BLaER1 treated with 17β-estradiol and CSF1 and Interleukin-3, amounts not matched to agents 10 nM and 100 nM (cell line): Measurements from ENCODE around the gene DNM1L.

Experiments
- H3K27ac ChIP-seq, 11 experiments: shearing (Covaris generic); formaldehyde crosslinking; 2 replicates each; pipeline ENCODE4 v1.8.1; 2022
- H3K27me3 ChIP-seq, 11 experiments: shearing (Covaris generic); formaldehyde crosslinking; 2 replicates each; pipeline ENCODE4 v1.8.1; 2022
- H3K36me3 ChIP-seq, 11 experiments: shearing (Covaris generic); formaldehyde crosslinking; 2 replicates each; pipeline ENCODE4 v1.8.1; 2022
- H3K4me1 ChIP-seq, 10 experiments: shearing (Covaris generic); formaldehyde crosslinking; 2 replicates each; pipeline ENCODE4 v1.8.1; 2022
- H3K4me2 ChIP-seq, 11 experiments: shearing (Covaris generic); formaldehyde crosslinking; 2 replicates each; pipeline ENCODE4 v1.8.1; 2022
- H3K4me3 ChIP-seq, 10 experiments: shearing (Covaris generic); formaldehyde crosslinking; 2 replicates each; pipeline ENCODE4 v1.8.1; 2022
- H3K9ac ChIP-seq, 11 experiments: shearing (Covaris generic); formaldehyde crosslinking; 2 replicates each; pipeline ENCODE4 v1.8.1; 2022
- H3K9me3 ChIP-seq, 11 experiments: shearing (Covaris generic); formaldehyde crosslinking; replicated peaks in 1 of 11; 2 replicates each; pipeline ENCODE4 v1.8.1; 2022
- H4K20me1 ChIP-seq, 11 experiments: shearing (Covaris generic); formaldehyde crosslinking; 2 replicates each; pipeline ENCODE4 v1.8.1; 2022
- Cebpa-rat ChIP-seq, 11 experiments: shearing (Covaris generic); IDR thresholded peaks; 2 replicates each; pipeline ENCODE4 v1.8.1; 2022

DNM1L gene

GRCh38 chr12:32737715-32738114, 58.6 kb downstream of the DNM1L start:
- no peak overlapping the region for H3K4me3 ChIP-seq
- no peak for TF ChIP-seq Cebpa-rat (IDR thresholded peaks at IDR 0.05)
- no peaks in the 10 kb centered on the region for H3K4me1 ChIP-seq
- peaks cover 3 to 83% (median 51%) of the 10 kb centered on the region in 11 experiments; a peak in 19 of 22 replicates for H4K20me1 ChIP-seq
- no peak overlapping the region for H3K4me2 ChIP-seq
- H3K27ac ChIP-seq, result no peak overlapping the region
- H3K9ac ChIP-seq, result no peak overlapping the region
- H3K27me3 ChIP-seq, result no peaks in the 10 kb centered on the region
- H3K9me3 ChIP-seq, result no peaks in the 10 kb centered on the region
- H3K36me3 ChIP-seq, result peaks cover 92 to 100% (median 98%) of the 10 kb centered on the region in 11 experiments

- Histone ChIP-seq H3K9ac (no peak overlapping the region), H3K36me3 (peaks cover 93 to 100% (median 98%) of the 10 kb centered on the region in 11 experiments), H3K4me1 (no peaks in the 10 kb centered on the region), H3K4me3 (no peak overlapping the region), H3K27me3 (no peaks in the 10 kb centered on the region), H3K27ac (no peak overlapping the region), H4K20me1 (peaks cover 3 to 84% (median 58%) of the 10 kb centered on the region in 11 experiments; a peak in 19 of 22 replicates), H3K4me2 (no peak overlapping the region), H3K9me3 (no peaks in the 10 kb centered on the region)
- TF ChIP-seq Cebpa-rat (IDR thresholded peaks at IDR 0.05), result no peak
These were observed 60.2 kb downstream of the DNM1L start for GRCh38 chr12:32739279-32739678.

GRCh38 chr12:32742133-32742532, 63.0 kb downstream of the DNM1L start:
- Histone ChIP-seq H3K27me3 (no peaks in the 10 kb centered on the region), H3K4me1 (no peaks in the 10 kb centered on the region), H3K4me2 (no peak overlapping the region), H4K20me1 (peaks cover 8 to 90% (median 54%) of the 10 kb centered on the region in 11 experiments; a peak in 19 of 22 replicates), H3K36me3 (peaks cover 93 to 100% (median 98%) of the 10 kb centered on the region in 11 experiments), H3K4me3 (no peak overlapping the region), H3K9me3 (no peaks in the 10 kb centered on the region), H3K9ac (no peak overlapping the region), H3K27ac (no peak overlapping the region)
- no peak for TF ChIP-seq Cebpa-rat (IDR thresholded peaks at IDR 0.05)

- no peak overlapping the region for H3K9ac ChIP-seq
- peaks cover 94 to 100% (median 98%) of the 10 kb centered on the region in 11 experiments for H3K36me3 ChIP-seq
- H3K4me1 ChIP-seq, result no peaks in the 10 kb centered on the region
- no peak overlapping the region for H3K27ac ChIP-seq
- no peak for TF ChIP-seq Cebpa-rat (IDR thresholded peaks at IDR 0.05)
- H3K9me3 ChIP-seq, result no peaks in the 10 kb centered on the region
- no peaks in the 10 kb centered on the region for H3K27me3 ChIP-seq
- no peak overlapping the region for H3K4me3 ChIP-seq
- peaks cover 5 to 92% (median 51%) of the 10 kb centered on the region in 11 experiments; a peak in 17 of 22 replicates for H4K20me1 ChIP-seq
- no peak overlapping the region for H3K4me2 ChIP-seq
These were observed 64.2 kb downstream of the DNM1L start for GRCh38 chr12:32743264-32743663.

GRCh38 chr12:32753605-32754004, 74.5 kb downstream of the DNM1L start:
- H3K36me3 ChIP-seq, result peaks cover 45 to 55% (median 54%) of the 10 kb centered on the region in 11 experiments
- peaks cover 13 to 23% (median 18%) of the 10 kb centered on the region in 10 experiments for H3K4me1 ChIP-seq
- peak overlapping the region in 10 of 11 experiments; percentile 86 to 98 (median 95); a peak in 13 of 22 replicates for H3K27ac ChIP-seq
- TF ChIP-seq Cebpa-rat (IDR thresholded peaks at IDR 0.05), result no peak
- peak overlapping the region; percentile 76 to 96 (median 92) for H3K4me2 ChIP-seq
- H3K9ac ChIP-seq, result peak overlapping the region; percentile 91 to 98 (median 95); a peak in 21 of 22 replicates
- no peaks in the 10 kb centered on the region for H3K27me3 ChIP-seq
- peak overlapping the region; percentile 74 to 99 (median 90); a peak in 18 of 20 replicates for H3K4me3 ChIP-seq
- H3K9me3 ChIP-seq, result no peaks in the 10 kb centered on the region
- peaks cover 0 to 54% (median 29%) of the 10 kb centered on the region in 11 experiments; a peak in 16 of 22 replicates for H4K20me1 ChIP-seq

- Histone ChIP-seq H3K9me3 (no peaks in the 10 kb centered on the region), H3K4me2 (peak overlapping the region; percentile 76 to 96 (median 92)), H3K9ac (peak overlapping the region; percentile 91 to 98 (median 95)), H3K36me3 (peaks cover 40 to 50% (median 49%) of the 10 kb centered on the region in 11 experiments), H3K27me3 (no peaks in the 10 kb centered on the region), H4K20me1 (peaks cover 0 to 49% (median 24%) of the 10 kb centered on the region in 11 experiments; a peak in 16 of 22 replicates), H3K27ac (peak overlapping the region; percentile 86 to 98 (median 95); a peak in 21 of 22 replicates), H3K4me1 (peaks cover 13 to 23% (median 18%) of the 10 kb centered on the region in 10 experiments), H3K4me3 (peak overlapping the region; percentile 74 to 99 (median 90))
- no peak for TF ChIP-seq Cebpa-rat (IDR thresholded peaks at IDR 0.05)
These were observed 75.0 kb downstream of the DNM1L start for GRCh38 chr12:32754111-32754510.

GRCh38 chr12:32755051-32755653, 76.1 kb downstream of the DNM1L start:
- peak overlapping the region; percentile 76 to 96 (median 92) for H3K4me2 ChIP-seq
- H3K4me1 ChIP-seq, result peaks cover 13 to 23% (median 18%) of the 10 kb centered on the region in 10 experiments
- peak overlapping the region; percentile 91 to 98 (median 95) for H3K9ac ChIP-seq
- peak overlapping the region; percentile 74 to 99 (median 90) for H3K4me3 ChIP-seq
- TF ChIP-seq Cebpa-rat (IDR thresholded peaks at IDR 0.05), result no peak
- peaks cover 0 to 39% (median 19%) of the 10 kb centered on the region in 11 experiments; a peak in 16 of 22 replicates for H4K20me1 ChIP-seq
- H3K27ac ChIP-seq, result peak overlapping the region; percentile 86 to 98 (median 95)
- no peaks in the 10 kb centered on the region for H3K9me3 ChIP-seq
- H3K27me3 ChIP-seq, result no peaks in the 10 kb centered on the region
- H3K36me3 ChIP-seq, result peaks cover 30 to 40% (median 39%) of the 10 kb centered on the region in 11 experiments

GRCh38 chr12:32755654-32756475, 76.8 kb downstream of the DNM1L start, which contains the start of gene YARS2:
Gene YARS2, minus strand, starts transcription at chr12:32755897. Its CDS starts 23 bp downstream, at chr12:32755874.
- H3K27ac ChIP-seq, result peak within 1 kb of the TSS; percentile 86 to 98 (median 95)
- peak within 1 kb of the TSS; percentile 91 to 98 (median 95) for H3K9ac ChIP-seq
- H3K27me3 ChIP-seq, result no peaks in the 10 kb centered on the region
- peaks cover 0 to 34% (median 17%) of the 10 kb centered on the region in 11 experiments; a peak in 16 of 22 replicates for H4K20me1 ChIP-seq
- H3K4me2 ChIP-seq, result peak within 1 kb of the TSS; percentile 76 to 96 (median 92)
- TF ChIP-seq Cebpa-rat (IDR thresholded peaks at IDR 0.05), result no peak
- peaks cover 13 to 23% (median 19%) of the 10 kb centered on the region in 10 experiments for H3K4me1 ChIP-seq
- no peaks in the 10 kb centered on the region for H3K9me3 ChIP-seq
- H3K4me3 ChIP-seq, result peak within 1 kb of the TSS; percentile 74 to 99 (median 90)
- peaks cover 23 to 33% (median 31%) of the 10 kb centered on the region in 11 experiments for H3K36me3 ChIP-seq
